ENCODE measurements around the gene SPHK2. TPM values are rescaled to one million over a fixed set of nuclear protein-coding genes. Genes with fewer than 3 reads are reported as not detected.
A peak's percentile ranks its signal among the peaks of the same experiment; 100 is the strongest.

Gene SPHK2
- total RNA-seq, 1 experiment from 2014 or later = 16.3 TPM

- CTCF ChIA-PET = no interaction called here
- TF ChIP-seq CTCF (IDR thresholded peaks at IDR 0.05; ENCODE audit: unreplicated experiment) = no peak
- no peaks in the 10 kb centered on the region for H3K27me3 Mint-ChIP-seq (ENCODE audit: insufficient read depth, unreplicated experiment)
- DNase-seq (ENCODE audit: unreplicated experiment) = peak; percentile 90
- intact Hi-C loops (cut with micrococcal nuclease) = no loop called here
- BruUV-seq (replicated peaks) = no TSS peak
- no peaks in the 10 kb centered on the region for H3K9me3 Mint-ChIP-seq (ENCODE audit: unreplicated experiment)
- POLR2A ChIA-PET = interaction anchor here (0.7 to 7.2 kb wide), 8 partner anchors 13 to 184 kb away, joined by 3 to 108 read pairs (median 3); no protein-coding TSS in a partner anchor
- peaks cover 37% of the 10 kb centered on the region for H3K4me1 Mint-ChIP-seq (ENCODE audit: insufficient read depth, unreplicated experiment)
- H3K27ac Mint-ChIP-seq (ENCODE audit: low read depth, unreplicated experiment) = peak within 1 kb of the TSS; percentile 51
- peaks cover 64% of the 10 kb centered on the region for H3K36me3 Mint-ChIP-seq (ENCODE audit: insufficient read depth, unreplicated experiment)
- H3K4me3 Mint-ChIP-seq (ENCODE audit: unreplicated experiment) = peak within 1 kb of the TSS; percentile 87
These were observed 4.7 kb upstream of the SPHK2 start, which contains the start of gene FAM83E for GRCh38 chr19:48614436-48615230. Gene FAM83E, minus strand, starts transcription at chr19:48615076. Its CDS starts 1,704 bp downstream, at chr19:48613372.

- no peak for TF ChIP-seq CTCF (IDR thresholded peaks at IDR 0.05; ENCODE audit: unreplicated experiment)
- H3K27me3 Mint-ChIP-seq (ENCODE audit: insufficient read depth, unreplicated experiment) = no peaks in the 10 kb centered on the region
- CTCF ChIA-PET = interaction anchor here (0.6 to 1.2 kb wide), 3 partner anchors 19 to 127 kb away, joined by 3 read pairs; no protein-coding TSS in a partner anchor
- peak overlapping the region; percentile 51 for H3K27ac Mint-ChIP-seq (ENCODE audit: low read depth, unreplicated experiment)
- intact Hi-C loops (cut with micrococcal nuclease) = no loop called here
- H3K4me3 Mint-ChIP-seq (ENCODE audit: unreplicated experiment) = peak overlapping the region; percentile 87
- H3K4me1 Mint-ChIP-seq (ENCODE audit: insufficient read depth, unreplicated experiment) = peaks cover 44% of the 10 kb centered on the region
- POLR2A ChIA-PET = interaction anchor here (0.9 to 7.2 kb wide), 5 partner anchors 12 to 126 kb away, joined by 3 to 108 read pairs (median 5); no protein-coding TSS in a partner anchor
- no peaks in the 10 kb centered on the region for H3K9me3 Mint-ChIP-seq (ENCODE audit: unreplicated experiment)
- no TSS peak for BruUV-seq (replicated peaks)
- DNase-seq (ENCODE audit: unreplicated experiment) = no peak
- H3K36me3 Mint-ChIP-seq (ENCODE audit: insufficient read depth, unreplicated experiment) = peaks cover 64% of the 10 kb centered on the region
These were observed 3.9 kb upstream of the SPHK2 start for GRCh38 chr19:48615231-48616040.

- no peak for TF ChIP-seq CTCF (IDR thresholded peaks at IDR 0.05; ENCODE audit: unreplicated experiment)
- ChIA-PET POLR2A (interaction anchor here (0.6 to 7.2 kb wide), 9 partner anchors 17 to 836 kb away, joined by 3 to 108 read pairs (median 5); partner anchors contain the start of genes CA11, DBP and PPP1R15A), CTCF (interaction anchor here (0.9 to 1.2 kb wide), 3 partner anchors 10 to 128 kb away, joined by 3 to 6 read pairs (median 4); no protein-coding TSS in a partner anchor)
- no TSS peak for BruUV-seq (replicated peaks)
- Mint-ChIP-seq H3K4me3 (ENCODE audit: unreplicated experiment) (peak overlapping the region; percentile 87), H3K36me3 (ENCODE audit: insufficient read depth, unreplicated experiment) (peaks cover 64% of the 10 kb centered on the region), H3K9me3 (ENCODE audit: unreplicated experiment) (no peaks in the 10 kb centered on the region), H3K4me1 (ENCODE audit: insufficient read depth, unreplicated experiment) (peaks cover 44% of the 10 kb centered on the region), H3K27ac (ENCODE audit: low read depth, unreplicated experiment) (no peak overlapping the region), H3K27me3 (ENCODE audit: insufficient read depth, unreplicated experiment) (no peaks in the 10 kb centered on the region)
- intact Hi-C loops (cut with micrococcal nuclease) = no loop called here
- no peak for DNase-seq (ENCODE audit: unreplicated experiment)
These were observed 3.3 kb upstream of the SPHK2 start for GRCh38 chr19:48616041-48616436.

All from MCF 10A (cell line).